Activated B cell treated with CpG ODN at 0.5 μM for 24 hours (primary cell): ENCODE results near the gene ADARB2. TPM values are rescaled to one million over a fixed set of nuclear protein-coding genes. Genes with fewer than 3 reads are reported as not detected.

Source experiments
- ATAC-seq: fragments of 200-7000 bp; cut with Tn5 transposase; one replicate; pipeline ENCODE4 v1.10.0; 2021; ENCODE audit warnings: low read depth, mild to moderate bottlenecking, moderate library complexity
- CTCF ChIA-PET: fragments of 350-600 bp; sonication (Branson Sonifier 250); formaldehyde crosslinking; loops from one replicate; lab custom pipeline; 2021; ENCODE audit warnings: antibody characterized with exemption; lab: Charles Lee
- POLR2A ChIA-PET: fragments of 350-600 bp; sonication (Branson Sonifier 250); formaldehyde crosslinking; loops from one replicate; lab custom pipeline; 2021; ENCODE audit warnings: antibody characterized with exemption; lab: Charles Lee
- DNase-seq: peaks from one replicate; pipeline ENCODE4 v3.0.0; 2022
- H3K27ac Mint-ChIP-seq: one replicate; pipeline ENCODE4 v1.8.0; 2020; ENCODE audit warnings: mixed read lengths
- H3K27me3 Mint-ChIP-seq: one replicate; pipeline ENCODE4 v1.8.0; 2021; ENCODE audit warnings: mixed read lengths
- H3K36me3 Mint-ChIP-seq: one replicate; pipeline ENCODE4 v1.8.0; 2021; ENCODE audit warnings: low read depth, mixed read lengths
- H3K4me1 Mint-ChIP-seq: one replicate; pipeline ENCODE4 v1.8.0; 2021; ENCODE audit warnings: mixed read lengths
- H3K4me3 Mint-ChIP-seq: one replicate; pipeline ENCODE4 v1.8.0; 2020; ENCODE audit warnings: mild to moderate bottlenecking, mixed read lengths
- H3K9me3 Mint-ChIP-seq: one replicate; pipeline ENCODE4 v1.8.0; 2020; ENCODE audit warnings: mixed read lengths
- CTCF ChIP-seq: fragments of 200-600 bp; IDR thresholded peaks from one replicate; pipeline ENCODE4 v1.8.0; 2022; ENCODE audit warnings: antibody characterized with exemption, mild to moderate bottlenecking
- intact Hi-C: fragments of 100-400 bp; cut with micrococcal nuclease; formaldehyde crosslinking; loops from one replicate; pipeline ENCODE4 v1.15.1; 2024
- total RNA-seq: library from RNA; stranded (reverse); gene quantifications from 2 replicates; pipeline ENCODE4 v1.2.3, GENCODE V29; 2022

Gene ADARB2
- total RNA-seq, 1 donor from 2014 or later: 0.11 TPM

- ChIA-PET CTCF (no interaction called here), POLR2A (no interaction called here)
- no peak overlapping the region for H3K4me3 Mint-ChIP-seq
- DNase-seq (no peak), ATAC-seq (no peak)
- no peak overlapping the region for H3K27ac Mint-ChIP-seq
- H3K27me3 Mint-ChIP-seq: peaks cover 2% of the 10 kb centered on the region
- TF ChIP-seq CTCF: no peak
- intact Hi-C loops: no loop called here
- H3K4me1 Mint-ChIP-seq: no peaks in the 10 kb centered on the region
- H3K9me3 Mint-ChIP-seq: no peaks in the 10 kb centered on the region
- no peaks in the 10 kb centered on the region for H3K36me3 Mint-ChIP-seq
These were observed 558.8 kb downstream of the ADARB2 start for GRCh38 chr10:1178506-1178905.

GRCh38 chr10:1177936-1178335 is 559.4 kb downstream of the ADARB2 start:
- Mint-ChIP-seq H3K9me3 (no peaks in the 10 kb centered on the region), H3K27me3 (no peaks in the 10 kb centered on the region), H3K27ac (no peak overlapping the region), H3K4me1 (no peaks in the 10 kb centered on the region), H3K4me3 (no peak overlapping the region), H3K36me3 (no peaks in the 10 kb centered on the region)
- ChIA-PET POLR2A (no interaction called here), CTCF (no interaction called here)
- intact Hi-C loops: no loop called here
- peak; percentile 1 for DNase-seq
- ATAC-seq: no peak
- no peak for TF ChIP-seq CTCF

- Mint-ChIP-seq H3K27me3 (no peaks in the 10 kb centered on the region), H3K9me3 (no peaks in the 10 kb centered on the region), H3K27ac (no peak overlapping the region), H3K36me3 (no peaks in the 10 kb centered on the region), H3K4me1 (no peaks in the 10 kb centered on the region), H3K4me3 (no peak overlapping the region)
- CTCF ChIA-PET: no interaction called here
- ATAC-seq (no peak), DNase-seq (peak; percentile 1)
- POLR2A ChIA-PET: no interaction called here
- TF ChIP-seq CTCF: no peak
- intact Hi-C loops: no loop called here
These were observed 561.3 kb downstream of the ADARB2 start for GRCh38 chr10:1175956-1176565.

GRCh38 chr10:1174022-1174421 is 563.3 kb downstream of the ADARB2 start:
- H3K36me3 Mint-ChIP-seq: no peaks in the 10 kb centered on the region
- H3K4me3 Mint-ChIP-seq: no peak overlapping the region
- H3K27ac Mint-ChIP-seq: no peak overlapping the region
- no peaks in the 10 kb centered on the region for H3K9me3 Mint-ChIP-seq
- CTCF ChIA-PET: no interaction called here
- ATAC-seq: no peak
- no peaks in the 10 kb centered on the region for H3K27me3 Mint-ChIP-seq
- no peak for TF ChIP-seq CTCF
- no peak for DNase-seq
- POLR2A ChIA-PET: no interaction called here
- intact Hi-C loops: no loop called here
- no peaks in the 10 kb centered on the region for H3K4me1 Mint-ChIP-seq

DNA sequence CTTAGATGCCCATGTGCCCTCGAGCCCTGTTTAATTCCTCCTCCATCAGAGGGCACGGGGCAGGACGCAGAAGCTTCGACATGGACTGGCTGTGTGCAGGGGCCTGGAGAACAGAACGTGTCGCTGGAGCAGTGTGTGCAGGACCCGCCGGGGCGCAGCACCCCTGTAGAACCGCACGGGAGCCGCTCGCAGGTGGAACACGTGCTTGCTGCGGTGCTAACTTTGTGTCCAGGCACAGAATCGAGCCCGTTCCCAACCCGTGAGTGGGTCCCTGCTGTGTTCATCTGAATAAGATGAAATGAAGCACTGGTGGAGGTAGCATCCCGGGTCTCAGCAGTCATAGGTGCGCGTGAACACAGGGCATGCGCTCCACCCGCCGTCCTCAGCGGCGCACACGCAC is 564.2 kb downstream of the ADARB2 start:
- no peaks in the 10 kb centered on the region for H3K27me3 Mint-ChIP-seq
- no peak overlapping the region for H3K4me3 Mint-ChIP-seq
- no peak overlapping the region for H3K27ac Mint-ChIP-seq
- no peak for ATAC-seq
- intact Hi-C loops: no loop called here
- H3K36me3 Mint-ChIP-seq: no peaks in the 10 kb centered on the region
- no peaks in the 10 kb centered on the region for H3K9me3 Mint-ChIP-seq
- CTCF ChIA-PET: no interaction called here
- TF ChIP-seq CTCF: no peak
- no peak for DNase-seq
- no peaks in the 10 kb centered on the region for H3K4me1 Mint-ChIP-seq
- POLR2A ChIA-PET: no interaction called here
